HL-60 (cell line): ENCODE measurements around the gene LYSMD4.

Source experiments
- CTCF ChIP-seq: IDR thresholded peaks from one replicate; pipeline ENCODE4 v1.5.1; 2011; ENCODE audit warnings: low read length, control low read depth, inconsistent platforms; ENCODE audit not compliant: insufficient read depth
- GABPA ChIP-seq: IDR thresholded peaks from 2 replicates; pipeline ENCODE4 v1.6.1; 2012; ENCODE audit warnings: low read depth
- POLR2AphosphoS5 ChIP-seq: IDR thresholded peaks from 2 replicates; pipeline ENCODE4 v1.6.1; 2012; ENCODE audit warnings: low read depth
- REST ChIP-seq: IDR thresholded peaks from 2 replicates; pipeline ENCODE4 v1.6.1; 2012; ENCODE audit warnings: low read depth; ENCODE audit not compliant: insufficient replicate concordance
- SPI1 ChIP-seq: IDR thresholded peaks from 2 replicates; pipeline ENCODE4 v1.6.1; 2012; ENCODE audit warnings: low read depth, mild to moderate bottlenecking, borderline replicate concordance

GRCh38 chr15:99683000-99683670, 50.1 kb downstream of the LYSMD4 start:
- TF ChIP-seq REST (no peak), POLR2AphosphoS5 (no peak), CTCF (no peak), GABPA (no peak), SPI1 (no peak)
